Measurements from ENCODE around the gene ADGRB3.
"Not testable (repeated sequence)": the region's sequence is repeated elsewhere in the genome, so short reads cannot be mapped to it uniquely, and the experiment has no call there.

The ADGRB3 gene

DNA sequence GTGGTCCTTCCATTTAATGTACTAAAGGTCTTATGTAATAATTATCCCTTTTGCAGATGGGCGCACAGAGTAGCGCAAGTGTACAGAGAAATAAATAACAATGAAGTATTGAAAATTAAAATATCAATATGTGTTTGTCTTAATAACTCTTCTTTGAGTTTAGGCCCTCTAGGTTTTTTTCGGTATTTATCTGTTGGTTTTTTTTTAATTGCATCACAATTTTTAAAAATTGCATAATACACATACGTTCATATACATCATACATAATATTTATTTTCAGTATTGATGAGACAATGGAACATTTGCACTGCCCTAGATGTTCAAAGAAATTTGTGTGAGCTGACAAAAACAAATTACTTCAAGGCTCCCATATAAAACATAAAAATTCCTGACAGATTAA lies 15.1 kb downstream of the ADGRB3 start:
- DNase-seq: no peak

DNA sequence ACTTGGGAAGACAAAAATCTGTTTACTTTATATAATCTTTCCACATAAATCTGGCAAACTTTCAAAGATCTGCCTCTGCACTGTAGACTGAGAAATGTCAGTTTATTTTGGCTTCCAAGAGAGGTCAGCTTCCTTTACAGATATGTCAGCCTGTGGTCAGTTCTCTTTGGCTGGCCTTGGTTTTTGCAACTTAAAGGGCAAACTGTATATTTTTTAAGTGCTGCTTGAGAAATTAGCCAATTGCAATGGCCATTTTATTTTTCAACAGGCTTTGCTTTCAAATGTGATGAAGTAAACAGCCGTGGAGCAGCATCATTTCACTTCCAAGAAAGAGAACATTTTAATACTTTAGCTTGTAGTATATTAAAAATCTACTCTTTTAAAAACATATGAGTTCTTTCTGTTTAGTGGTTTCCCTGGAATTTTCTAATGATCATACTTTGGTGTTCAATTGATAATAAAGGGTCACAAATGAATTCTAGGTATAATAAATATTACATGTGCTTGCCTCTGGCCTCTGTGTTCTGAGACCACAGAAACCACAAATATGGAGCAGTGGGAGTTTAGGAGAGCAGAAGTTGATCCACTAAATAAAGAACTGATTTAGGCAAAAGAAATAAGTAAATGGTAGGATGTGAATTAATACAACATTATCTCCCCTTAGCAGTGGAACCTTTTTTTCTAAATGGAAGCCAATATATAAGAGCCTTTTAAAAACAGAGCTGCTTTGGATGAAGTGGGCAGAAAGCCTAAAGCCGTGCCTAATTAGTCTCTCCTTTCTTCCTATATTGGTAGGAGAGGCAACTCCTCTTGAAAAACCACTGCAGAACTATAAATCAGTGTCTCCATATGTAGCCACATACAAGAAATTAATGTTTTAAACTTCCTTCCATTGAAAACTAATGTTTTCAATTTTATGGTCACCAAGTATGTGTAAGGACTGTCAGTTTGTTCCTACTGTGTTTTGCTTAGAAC lies 16.2 kb downstream of the ADGRB3 start:
- DNase-seq: no peak

DNA sequence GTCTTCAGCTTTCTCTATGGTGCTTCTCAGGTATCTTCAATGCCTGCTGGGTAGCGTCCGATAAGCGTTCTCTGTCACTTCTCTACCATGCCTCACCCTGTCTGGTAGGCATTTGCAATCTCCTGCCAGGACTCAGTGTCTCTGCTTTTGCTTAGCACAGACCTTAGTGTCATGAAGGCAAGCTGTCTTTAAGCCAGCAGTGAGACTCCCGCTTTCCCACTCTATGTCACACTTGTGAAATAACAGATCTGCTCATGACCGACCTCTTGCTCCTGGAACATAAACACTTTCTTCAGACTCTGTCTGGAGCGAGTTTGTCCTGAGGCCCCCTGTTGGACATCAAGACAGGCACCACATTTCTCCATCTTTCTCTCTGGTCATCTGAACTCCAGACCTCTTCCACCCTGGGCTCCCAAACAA lies 17.0 kb downstream of the ADGRB3 start:
- no peak for DNase-seq

DNA sequence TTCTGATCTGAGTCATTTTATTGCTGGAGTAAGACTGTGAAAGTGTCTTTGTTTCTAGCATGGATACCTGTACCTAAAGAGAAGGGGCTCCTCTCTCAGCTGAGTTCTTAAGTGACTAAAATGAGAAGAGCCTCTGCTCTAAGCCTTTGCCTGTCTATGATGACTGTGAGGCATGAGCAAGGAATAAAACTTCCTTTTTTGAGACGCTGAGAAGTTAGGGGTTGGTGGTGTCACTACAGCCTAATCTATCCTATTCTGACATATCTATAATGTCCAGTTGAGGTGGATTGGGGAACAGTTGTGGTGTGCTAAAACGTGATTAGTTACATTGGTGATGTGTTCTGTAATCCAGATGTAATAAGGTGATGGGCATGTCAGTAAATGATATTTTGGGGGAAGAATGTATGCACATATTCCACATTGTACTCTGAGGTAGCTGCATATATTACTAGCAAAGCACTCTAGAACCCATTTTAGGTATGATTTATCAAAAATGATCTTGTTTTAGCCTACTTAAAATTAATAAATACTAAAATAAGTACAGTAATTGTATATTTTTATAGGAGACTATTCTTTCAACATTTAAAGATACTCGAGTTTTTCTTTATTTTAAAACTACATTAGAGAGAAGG lies 18.1 kb downstream of the ADGRB3 start:
- DNase-seq: no peak

DNA sequence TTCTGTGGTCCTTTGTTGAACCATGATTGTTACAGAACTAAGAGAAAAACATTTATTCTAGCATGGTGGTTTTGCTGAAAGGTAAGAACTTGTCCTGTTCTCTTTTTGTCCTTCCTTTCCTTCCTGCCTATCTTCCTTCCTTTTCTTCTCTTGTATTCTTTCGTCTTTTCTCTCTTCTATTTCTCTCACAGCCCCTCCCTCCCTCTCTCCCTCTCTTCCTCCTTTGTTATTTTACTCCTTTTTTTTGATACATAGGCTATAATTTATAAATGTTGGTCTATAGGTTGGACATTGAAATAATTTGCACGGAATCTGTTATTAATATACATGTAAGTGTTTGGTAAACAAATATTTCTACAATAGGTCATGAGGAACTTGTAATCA lies 18.6 kb downstream of the ADGRB3 start:
- DNase-seq: no peak

DNA sequence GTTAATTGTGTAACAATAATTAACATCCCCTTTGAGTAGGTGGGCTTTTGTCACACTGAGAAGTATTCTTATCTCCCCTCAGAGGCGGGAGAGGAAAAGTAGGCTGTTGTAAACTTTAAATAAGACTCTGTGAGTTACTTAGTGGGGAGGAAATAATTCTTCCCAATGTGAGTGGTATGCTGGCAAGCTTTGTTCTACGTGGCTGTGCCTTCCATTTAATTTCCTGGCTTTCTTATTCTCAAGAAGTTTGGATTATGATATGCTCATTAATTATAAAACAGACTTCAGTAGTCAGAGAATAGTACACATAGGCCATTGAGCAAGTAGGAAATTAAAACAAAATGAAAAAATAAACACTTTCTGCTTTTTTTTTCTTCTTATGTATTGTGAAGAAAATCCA lies 19.1 kb downstream of the ADGRB3 start:
- DNase-seq: no peak

DNA sequence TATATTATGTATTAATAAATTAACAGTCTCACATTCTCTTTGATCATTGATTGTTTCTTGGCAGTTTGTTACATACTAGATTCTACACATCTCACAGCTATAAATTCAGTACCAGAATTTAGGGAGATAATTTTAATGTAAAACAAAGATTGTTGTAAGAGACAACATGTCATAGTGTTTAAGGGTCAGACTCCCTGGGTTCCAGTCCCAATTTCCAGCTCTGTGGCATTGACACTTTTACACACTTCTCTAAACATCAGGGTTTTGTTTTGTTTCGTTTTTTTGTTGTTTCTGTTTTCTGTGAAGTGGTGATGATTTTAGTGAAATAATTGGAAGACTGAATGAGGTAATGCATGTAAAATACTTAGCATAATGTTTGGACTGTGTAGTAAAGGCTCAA lies 19.9 kb downstream of the ADGRB3 start:
- no peak for DNase-seq

DNA sequence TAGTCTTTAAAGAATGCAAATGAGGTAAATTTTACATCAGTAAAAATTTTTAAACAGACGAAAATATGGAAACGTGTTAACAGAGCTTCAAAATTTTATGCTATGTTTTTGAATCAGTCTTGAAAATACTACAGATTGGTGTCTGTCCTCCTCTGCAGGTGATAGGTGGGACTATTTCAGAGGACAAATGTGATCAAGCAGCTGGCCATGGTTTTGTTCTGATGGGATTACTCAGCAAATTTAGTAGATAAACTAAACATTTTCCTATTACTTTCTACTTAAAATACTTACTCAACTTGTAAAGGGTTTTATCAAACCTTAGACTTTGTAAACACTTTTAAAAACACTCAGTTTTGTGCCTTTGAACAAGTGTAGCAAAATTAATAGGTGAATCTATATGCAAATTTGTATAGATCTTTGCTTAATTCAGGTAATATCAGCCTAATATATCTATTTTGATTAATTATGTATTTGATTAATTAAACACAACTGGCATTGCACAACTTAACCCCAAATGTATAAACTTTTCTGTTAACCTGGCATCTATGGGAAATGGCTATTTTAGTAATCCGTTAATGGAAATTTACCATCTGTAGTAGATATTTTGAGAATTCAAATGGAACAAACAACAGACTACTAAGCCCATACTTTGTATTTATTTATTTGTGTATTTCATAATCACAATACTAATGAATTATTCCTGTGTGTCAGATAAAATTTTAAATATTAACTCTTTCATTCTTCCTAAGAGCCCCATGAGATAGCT lies 22.5 kb downstream of the ADGRB3 start:
- no peak for DNase-seq

DNA sequence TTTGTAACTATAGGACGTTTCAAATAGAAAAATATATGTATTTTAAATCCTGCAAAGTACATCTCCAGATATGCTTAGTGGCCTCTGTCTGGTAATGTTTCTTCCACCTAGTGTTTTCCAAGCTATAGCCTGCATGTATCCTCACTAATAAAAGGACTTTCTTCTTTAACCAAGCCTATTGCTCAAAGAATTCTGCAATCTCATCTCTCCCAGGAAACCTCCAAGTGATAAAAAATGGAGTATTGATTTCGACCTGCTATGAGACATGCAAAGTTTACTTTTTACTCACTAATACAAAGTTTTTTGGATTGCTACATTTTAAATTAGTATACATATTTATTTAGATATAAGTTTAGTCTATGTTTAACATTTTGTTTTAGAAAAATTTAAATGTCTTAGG lies 23.3 kb downstream of the ADGRB3 start:
- DNase-seq: no peak

DNA sequence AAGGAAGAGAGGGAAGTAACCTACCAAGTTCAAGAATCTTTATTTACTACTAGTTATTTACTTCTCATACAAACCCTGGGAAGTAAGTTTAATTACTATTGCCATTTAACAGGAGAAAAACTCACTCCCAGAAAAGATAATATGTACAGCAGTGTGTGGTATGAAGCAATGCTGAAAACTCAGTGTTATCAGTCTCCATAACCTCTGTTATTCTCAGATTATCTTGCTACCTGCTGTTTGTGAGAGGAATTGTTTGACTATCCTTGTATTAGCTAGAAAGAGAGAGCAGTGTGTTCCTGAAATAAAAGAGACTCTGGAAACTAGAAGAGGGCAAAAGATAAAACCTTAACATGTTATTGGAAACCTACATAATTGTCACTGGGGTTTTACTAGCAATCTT lies 38.2 kb downstream of the ADGRB3 start:
- no peak for DNase-seq

DNA sequence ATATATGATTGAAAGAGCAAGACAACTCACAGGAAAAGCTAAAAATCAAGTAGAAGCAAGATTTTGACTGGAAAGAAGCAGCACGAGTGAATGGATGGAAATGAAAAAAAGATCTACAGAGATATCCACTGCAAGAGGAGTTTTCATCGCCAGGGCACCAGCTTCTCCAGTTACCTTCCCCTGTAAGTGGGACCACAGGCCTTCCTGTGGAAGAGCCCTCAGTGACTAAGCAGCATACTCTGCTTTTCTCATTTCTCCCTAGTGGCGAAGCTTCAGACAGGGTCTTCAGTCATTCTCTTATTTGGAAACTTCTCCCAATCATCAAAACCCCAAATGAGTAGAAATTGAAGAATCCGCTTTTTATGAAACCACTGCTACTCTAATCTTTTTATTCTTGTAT lies 40.5 kb downstream of the ADGRB3 start:
- DNase-seq: no peak

DNA sequence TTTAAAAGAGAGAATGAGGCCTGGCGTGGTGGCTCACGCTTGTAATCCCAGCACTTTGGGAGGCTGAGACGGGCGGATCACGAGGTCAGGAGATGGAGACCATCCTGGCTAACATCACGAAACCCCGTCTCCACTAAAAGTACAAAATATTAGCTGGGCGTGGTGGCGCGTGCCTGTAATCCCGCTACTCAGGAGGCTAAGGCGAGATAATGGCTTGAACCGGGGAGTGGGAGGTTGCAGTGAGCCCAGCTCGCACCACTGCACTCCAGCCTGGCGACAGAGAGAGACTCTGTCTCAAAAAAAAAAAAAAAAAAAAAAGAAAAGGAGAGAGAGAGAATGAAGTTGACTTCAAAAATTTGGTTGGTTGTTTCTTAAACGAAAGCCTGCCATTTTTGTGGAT lies 41.0 kb downstream of the ADGRB3 start:
- not testable (repeated sequence) for DNase-seq

DNA sequence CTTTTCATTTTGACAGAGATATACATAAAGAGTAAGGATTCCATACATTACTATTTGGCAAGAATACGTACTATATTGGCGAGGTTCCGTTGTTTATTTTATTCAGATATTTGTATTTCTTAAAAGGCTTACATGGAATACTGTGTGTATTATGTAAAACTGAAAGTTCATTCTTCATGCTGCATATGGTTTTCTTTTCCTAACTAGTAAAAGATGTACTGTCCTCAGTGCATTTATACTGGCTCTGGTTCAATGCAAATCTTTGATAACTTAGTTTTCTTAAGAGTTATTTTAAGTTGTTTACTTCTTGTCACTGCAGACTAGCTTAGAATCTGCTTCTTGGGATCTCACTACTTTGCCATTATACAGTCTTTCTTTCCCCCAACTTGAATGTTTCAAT lies 42.0 kb downstream of the ADGRB3 start:
- no peak for DNase-seq

DNA sequence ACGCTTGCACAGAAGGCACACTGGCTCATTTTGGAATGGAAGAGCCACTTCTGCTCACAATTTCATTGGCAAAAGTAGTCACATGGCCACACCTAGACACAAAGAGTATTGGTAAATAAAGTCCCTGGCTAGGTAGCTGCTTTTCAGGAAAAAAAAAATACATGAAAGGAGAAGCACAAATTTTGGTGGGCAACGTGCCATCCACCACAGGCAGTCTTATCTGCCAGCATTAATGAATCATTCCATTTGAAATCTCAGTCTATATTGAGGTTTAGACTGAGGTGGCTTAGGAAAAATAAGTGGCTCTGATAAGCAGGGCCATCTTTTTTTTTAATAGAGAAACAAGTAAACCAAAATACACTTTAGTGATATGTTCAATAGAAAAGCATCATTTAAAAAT lies 44.3 kb downstream of the ADGRB3 start:
- DNase-seq: no peak

DNA sequence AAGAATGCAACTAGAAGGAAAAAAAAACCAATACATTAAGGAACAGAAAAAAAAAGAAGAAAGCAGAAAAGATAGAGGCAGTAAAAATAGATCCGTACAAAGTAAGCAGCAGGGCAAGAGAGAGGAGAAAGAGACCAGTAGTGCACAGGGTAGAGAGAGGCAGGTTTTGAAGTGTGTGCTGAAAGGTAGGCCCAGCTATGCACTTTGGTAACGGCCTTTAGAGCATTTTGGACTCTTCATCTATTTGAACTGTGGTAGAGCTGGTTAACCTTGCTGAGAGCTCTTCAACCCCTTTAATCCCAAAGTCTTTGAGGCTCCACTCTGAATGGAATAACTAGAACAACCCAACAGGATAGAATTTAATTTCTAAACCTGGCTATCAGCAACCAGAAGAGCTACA lies 45.2 kb downstream of the ADGRB3 start:
- DNase-seq: no peak

DNA sequence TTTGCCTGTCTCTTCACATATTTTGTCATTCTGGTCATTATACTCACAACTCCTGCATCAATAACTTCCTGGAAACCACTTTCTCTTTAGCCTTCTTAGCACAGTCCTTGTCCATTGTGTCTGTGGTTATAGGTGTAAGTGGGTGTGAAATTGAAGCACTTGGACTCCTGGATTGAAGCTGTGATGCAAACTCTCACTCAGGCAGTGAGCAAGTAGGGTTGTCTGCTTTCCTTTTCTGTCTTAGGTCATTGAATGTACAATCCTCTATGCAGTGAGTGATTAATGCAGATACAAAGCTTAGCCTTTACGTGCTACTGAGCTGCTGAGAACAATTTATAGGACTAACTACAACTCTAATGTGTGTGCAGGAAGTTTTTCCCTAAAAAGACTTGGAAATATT lies 54.8 kb downstream of the ADGRB3 start:
- no peak for DNase-seq

DNA sequence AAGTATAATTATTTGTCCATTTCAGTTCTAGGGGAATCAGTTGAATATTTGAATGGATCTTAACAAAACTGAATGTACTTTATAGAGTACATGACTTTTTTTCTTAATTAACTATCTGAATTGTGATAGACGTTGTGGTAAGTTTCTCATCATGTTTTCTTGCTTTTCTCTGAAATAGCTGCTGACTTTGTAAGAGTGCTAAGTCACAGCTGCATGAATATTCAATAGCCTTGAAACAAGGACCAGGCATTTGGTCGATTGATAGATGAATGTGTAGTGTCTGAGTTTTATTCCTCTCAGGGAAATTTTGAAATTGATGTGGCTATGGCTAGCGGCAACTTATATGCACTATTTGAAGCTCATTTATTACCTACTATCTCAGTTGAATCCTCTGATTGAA lies 56.0 kb downstream of the ADGRB3 start:
- DNase-seq: no peak

DNA sequence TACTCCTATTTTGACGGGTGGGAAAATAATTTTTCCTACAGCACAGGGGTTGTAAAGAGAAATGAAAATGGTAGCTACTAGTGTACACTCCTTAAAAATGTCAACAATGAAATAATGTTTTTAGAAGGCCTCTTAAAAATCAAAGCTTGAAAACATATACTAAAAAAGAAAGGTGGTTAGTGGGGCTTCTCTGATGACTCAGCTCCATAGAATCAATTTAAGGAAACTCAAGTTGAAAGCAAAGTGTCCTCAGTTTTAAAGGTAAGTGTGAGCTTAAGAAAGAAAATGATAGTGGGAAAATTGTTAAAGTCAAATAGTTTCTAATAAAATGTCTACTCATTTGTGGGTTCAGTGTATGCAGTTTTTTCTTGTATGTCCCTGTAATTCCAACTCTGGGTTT lies 58.2 kb downstream of the ADGRB3 start:
- no peak for DNase-seq

DNA sequence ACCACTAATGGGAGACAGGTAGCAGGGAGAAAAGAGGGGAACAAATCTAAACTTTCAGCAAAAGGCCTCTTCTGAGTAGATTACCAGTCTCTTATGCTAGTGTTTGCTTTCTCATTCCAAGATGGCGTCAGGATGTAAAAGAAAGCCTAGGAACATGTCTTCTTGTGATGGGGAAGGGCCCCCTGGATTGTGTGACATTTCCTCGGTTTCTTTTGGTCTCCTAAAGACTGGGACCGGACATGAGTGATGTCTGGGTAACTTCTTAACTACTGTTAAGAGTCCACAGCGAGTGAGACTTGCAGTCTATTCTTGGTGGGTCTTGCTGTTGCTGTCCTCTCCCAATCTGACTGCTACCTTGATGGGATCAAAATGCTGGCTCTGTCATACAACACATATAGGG lies 60.3 kb downstream of the ADGRB3 start:
- no peak for DNase-seq

DNA sequence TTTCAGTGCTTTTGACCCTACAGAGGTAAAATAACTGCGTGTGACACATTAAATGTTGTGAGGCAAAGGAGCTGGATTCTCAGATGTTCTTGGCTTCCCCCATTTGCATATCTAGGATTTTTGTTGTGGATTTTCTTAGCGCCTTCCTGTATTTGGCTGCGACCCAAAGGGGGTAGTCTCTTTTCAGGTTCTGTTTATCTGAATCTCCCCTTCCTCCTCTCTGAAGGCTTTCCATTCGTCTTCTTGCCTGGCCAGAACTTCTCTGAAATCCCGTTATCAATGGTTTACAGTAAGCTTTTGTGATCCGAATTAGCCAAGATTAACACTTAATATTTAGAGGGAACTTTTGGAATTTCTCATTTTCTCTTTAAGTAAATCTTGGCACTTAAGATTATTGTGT lies 60.8 kb downstream of the ADGRB3 start:
- DNase-seq: no peak

DNA sequence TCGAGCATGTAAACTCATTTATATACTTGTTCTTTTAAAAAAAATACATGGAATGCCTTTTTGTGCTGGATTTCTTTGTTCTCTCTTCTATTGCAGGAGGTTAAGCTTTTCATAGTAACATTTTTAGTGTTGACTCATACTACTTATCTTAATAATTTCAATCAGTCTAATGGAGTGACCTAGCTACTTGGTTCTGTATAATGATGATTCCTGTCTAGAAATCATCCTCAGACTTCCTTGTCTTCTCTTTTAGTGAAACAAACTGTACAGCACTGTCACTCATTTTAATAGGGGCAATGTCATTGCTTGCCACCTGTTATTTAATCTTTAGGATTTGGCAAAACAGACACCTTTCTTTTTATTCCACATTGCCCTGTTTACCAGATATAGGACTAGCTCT lies 62.3 kb downstream of the ADGRB3 start:
- DNase-seq: no peak

DNA sequence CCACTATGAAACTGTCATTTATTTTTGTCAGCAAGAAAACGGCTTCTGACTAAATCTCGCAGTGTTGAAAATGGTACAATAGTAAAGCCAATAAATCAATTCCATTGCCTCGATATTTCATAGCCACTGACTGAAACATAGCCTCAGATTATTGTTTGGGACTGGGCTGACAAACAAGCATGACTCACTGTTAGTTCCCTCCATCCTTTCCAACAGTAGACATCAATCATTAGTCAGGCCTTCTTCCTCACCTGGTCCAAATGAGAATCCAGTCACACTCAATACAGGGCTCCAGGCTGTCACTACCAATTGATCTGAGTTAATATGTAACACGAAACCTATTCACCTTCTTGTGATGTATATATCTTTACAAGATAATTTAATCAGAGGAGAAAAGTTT lies 66.1 kb downstream of the ADGRB3 start:
- DNase-seq: no peak

DNA sequence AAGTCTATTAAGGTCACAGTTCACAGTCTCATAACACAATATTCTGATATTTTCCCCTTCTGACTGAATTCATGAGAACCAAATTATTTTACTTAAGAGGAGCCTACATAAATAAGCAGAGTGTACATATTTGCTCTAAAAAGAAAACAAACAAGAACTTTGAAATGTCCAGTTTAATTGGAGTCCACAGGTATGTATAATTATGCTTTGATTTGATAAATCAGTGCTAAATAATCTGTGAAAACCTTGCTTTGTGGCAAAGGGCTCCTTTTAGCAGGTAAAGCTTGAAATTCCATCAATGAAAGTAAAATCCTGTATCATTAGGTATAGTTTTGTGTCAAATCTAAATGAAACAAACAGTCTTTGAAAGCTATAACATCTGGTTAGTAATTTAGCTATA lies 69.4 kb downstream of the ADGRB3 start:
- DNase-seq: no peak

DNA sequence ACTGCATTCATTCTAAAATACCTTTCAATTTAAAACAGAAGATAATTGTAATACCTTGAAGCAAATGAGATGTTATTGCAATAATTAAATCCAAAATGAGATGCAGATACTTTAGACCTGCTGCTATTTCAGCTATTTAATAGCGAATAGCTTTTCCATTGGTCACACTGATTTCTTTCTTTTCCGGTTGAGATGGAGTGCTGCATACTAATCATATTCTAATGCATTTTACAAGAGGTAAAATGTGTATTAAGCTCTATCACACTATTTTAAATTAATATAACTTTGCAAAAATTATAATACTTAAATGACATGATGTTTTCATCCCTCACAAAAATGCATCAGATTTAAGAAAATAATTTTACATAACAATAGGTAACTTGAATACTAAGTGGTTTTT lies 74.0 kb downstream of the ADGRB3 start:
- DNase-seq: no peak
